K562 (cell line): ENCODE data around the gene COPRS. TPM values are rescaled to one million over a fixed set of nuclear protein-coding genes. Genes with fewer than 3 reads are reported as not detected.
"Not testable (repeated sequence)": the region's sequence is repeated elsewhere in the genome, so short reads cannot be mapped to it uniquely, and the experiment has no call there.

Source experiments
- ATAC-seq: fragments of 200-7000 bp; cut with Tn5 transposase; 3 replicates; pipeline ENCODE4 v1.9.1; 2020; ENCODE audit warnings: moderate library complexity
- BruUV-seq: library from RNA; stranded (reverse); fragments of 400-500 nt; replicated peaks from 2 replicates; lab custom pipeline; 2021; lab: Mats Ljungman, UMichigan
- CTCF ChIA-PET: fragments of 300-600 bp; formaldehyde crosslinking; extraction: SDS; loops from one replicate; lab custom pipeline; 2021; ENCODE audit warnings: low intra/inter-chr PET ratio; lab: Yijun Ruan, JAX
- POLR2A ChIA-PET: fragments of 300-600, 350-650 bp; sonication (Branson Sonifier 250); formaldehyde crosslinking; extraction: SDS; loops from one replicate; lab custom pipeline; 2021; ENCODE audit warnings: antibody characterized with exemption, inconsistent platforms; lab: Yijun Ruan, JAX
- DNase-seq, 4 experiments: peaks; one replicate each; pipeline versions ENCODE4 v3.0.0 to v3.0.0-alpha.2; 2011 to 2018; ENCODE audit warnings: low spot score in 3 of 4, mixed read lengths in 3 of 4; ENCODE audit errors: extremely low read depth in 1 of 4
- FAIRE-seq: peaks from 2 replicates; lab custom pipeline; 2011; peaks lifted over from hg19 to GRCh38; lab: Jason Lieb, UNC
- H2AFZ ChIP-seq: 2 replicates; pipeline ENCODE4 v1.6.0; 2011; ENCODE audit warnings: low read depth, low read length, control low read depth, inconsistent platforms
- H3K27ac ChIP-seq: fragments of 200-600 bp; 3 replicates; pipeline ENCODE4 v1.8.0; 2011; ENCODE audit warnings: low read depth, mild to moderate bottlenecking, control low read depth, inconsistent platforms, low read length, moderate library complexity, mixed read lengths; ENCODE audit errors: extremely low read depth
- H3K27me3 ChIP-seq, 2 experiments: fragments of 300-600 bp in 1 of 2; 2 replicates in 1 of 2; 3 replicates in 1 of 2; pipeline versions ENCODE4 v1.6.0 to v1.8.0; 2011; ENCODE audit warnings: inconsistent platforms in 2 of 2, low read length in 2 of 2, mild to moderate bottlenecking in 1 of 2, mixed read lengths in 1 of 2, moderate library complexity in 1 of 2; ENCODE audit not compliant: control insufficient read depth in 2 of 2, insufficient read depth in 2 of 2
- H3K36me3 ChIP-seq: fragments of 300-600 bp; 3 replicates; pipeline ENCODE4 v1.8.0; 2011; ENCODE audit warnings: mild to moderate bottlenecking, low read length, inconsistent platforms; ENCODE audit not compliant: control insufficient read depth, insufficient read depth
- H3K4me1 ChIP-seq, 2 experiments: fragments of 200-600 bp in 1 of 2; replicated peaks in 1 of 2; 2 replicates in 1 of 2; 3 replicates in 1 of 2; pipeline versions ENCODE4 v1.5.1 to v1.8.0; 2011; ENCODE audit warnings: inconsistent platforms in 2 of 2, low read length in 2 of 2, mild to moderate bottlenecking in 1 of 2, mixed read lengths in 1 of 2, moderate library complexity in 1 of 2; ENCODE audit not compliant: control insufficient read depth in 2 of 2, insufficient read depth in 2 of 2
- H3K4me2 ChIP-seq: 2 replicates; pipeline ENCODE4 v1.6.1; 2011; ENCODE audit warnings: low read length, control low read depth, inconsistent platforms, mixed read lengths; ENCODE audit not compliant: insufficient read depth
- H3K4me3 ChIP-seq: fragments of 200-600 bp; sonication (generic), shearing (Covaris generic); 2 replicates; pipeline ENCODE4 v1.5.1; 2016; ENCODE audit warnings: control low read depth, inconsistent platforms
- H3K79me2 ChIP-seq: fragments of 200-600 bp; 3 replicates; pipeline ENCODE4 v1.8.0; 2011; ENCODE audit warnings: low read length, inconsistent platforms; ENCODE audit not compliant: control insufficient read depth, insufficient read depth
- H3K9ac ChIP-seq, 2 experiments: 2 replicates each; pipeline versions ENCODE4 v1.6.0 to v1.6.1; 2011; ENCODE audit warnings: low read depth in 2 of 2, low read length in 2 of 2, control low read depth in 1 of 2, inconsistent platforms in 1 of 2, mild to moderate bottlenecking in 1 of 2, mixed read lengths in 1 of 2; ENCODE audit not compliant: insufficient read depth in 1 of 2
- H3K9me1 ChIP-seq: one replicate; pipeline ENCODE4 v1.6.0; 2011; ENCODE audit warnings: inconsistent platforms, mild to moderate bottlenecking, low read length, moderate library complexity; ENCODE audit not compliant: control insufficient read depth, insufficient read depth
- H3K9me3 ChIP-seq: replicated peaks from 2 replicates; pipeline ENCODE4 v1.5.1; 2011; ENCODE audit warnings: low read depth, low read length, inconsistent platforms; ENCODE audit not compliant: control insufficient read depth, insufficient read depth
- H4K20me1 ChIP-seq: replicated peaks from 2 replicates; pipeline ENCODE4 v1.6.1; 2011; ENCODE audit warnings: low read length, inconsistent platforms, mixed read lengths; ENCODE audit not compliant: control insufficient read depth, insufficient read depth
- ZFPM2 ChIP-seq: fragments of 250-450 bp; sonication (Bioruptor Pico); IDR thresholded peaks from 2 replicates; pipeline ENCODE4 v1.5.1; 2022; ENCODE audit warnings: mild to moderate bottlenecking
- WGBS: fragments of 100-300 bp; shearing (Covaris generic); methylation state at CpG from one replicate; pipeline ENCODE4 v1.1.6; 2016; ENCODE audit warnings: low coverage, mixed read lengths; ENCODE audit not compliant: insufficient coverage; ENCODE audit errors: missing lambda C conversion rate; 5-methylcytosine and 5-hydroxymethylcytosine counted together
- in situ Hi-C: fragments of 300-500 bp; cut with MboI; formaldehyde crosslinking; loops from 4 replicates; pipeline ENCODE4 v1.15.0; 2018; ENCODE audit warnings: inconsistent platforms, mixed read lengths
- intact Hi-C: fragments of 100-400 bp; cut with micrococcal nuclease; formaldehyde crosslinking; loops from 2 replicates; pipeline ENCODE4 v1.14.2; 2022
- polyA plus RNA-seq, 8 experiments: library from polyadenylated mRNA; depleted of rRNA in 4 of 8; stranded (reverse) in 5 of 8; unstranded in 3 of 8; fragments of >200 nt; fragmentation: Nextera tagmentation in 2 of 8; fragmentation: Illumina TruSeq in 1 of 8; extraction: Ambion mirVana in 2 of 8; extraction: Trizol in 1 of 8; gene quantifications; 2 replicates each; pipeline versions ENCODE4 v1.2.1 to v1.2.3, GENCODE V29; 2011 to 2014; ENCODE audit warnings: inconsistent platforms in 1 of 8, missing spikeins in 1 of 8
- total RNA-seq, 7 experiments: library from RNA; depleted of rRNA in 6 of 7; stranded (reverse); fragments of >200 nt in 6 of 7; fragmentation: Illumina TruSeq in 2 of 7; extraction: Trizol in 2 of 7; gene quantifications; 2 replicates each; pipeline versions ENCODE4 v1.2.1 to v1.2.3, GENCODE V29; 2011 to 2021; ENCODE audit warnings: low replicate concordance in 1 of 7
- TF ChIP-seq, protein P1 (sequence below): fragments of 450-650 bp; IDR thresholded peaks from 2 replicates; pipeline ENCODE4 v1.6.1; 2016; ENCODE audit warnings: mild to moderate bottlenecking, moderate library complexity

The COPRS gene
- total and polyA plus RNA-seq, 9 of the 15 experiments (the other 6 are each of a cell fraction or from before 2014, with no cell fraction given) = 11.9 to 102 (median 60.5) TPM

GRCh38 chr17:31819578-31819977, 39.5 kb downstream of the COPRS start (continued):
- TF ChIP-seq, protein P1, sequence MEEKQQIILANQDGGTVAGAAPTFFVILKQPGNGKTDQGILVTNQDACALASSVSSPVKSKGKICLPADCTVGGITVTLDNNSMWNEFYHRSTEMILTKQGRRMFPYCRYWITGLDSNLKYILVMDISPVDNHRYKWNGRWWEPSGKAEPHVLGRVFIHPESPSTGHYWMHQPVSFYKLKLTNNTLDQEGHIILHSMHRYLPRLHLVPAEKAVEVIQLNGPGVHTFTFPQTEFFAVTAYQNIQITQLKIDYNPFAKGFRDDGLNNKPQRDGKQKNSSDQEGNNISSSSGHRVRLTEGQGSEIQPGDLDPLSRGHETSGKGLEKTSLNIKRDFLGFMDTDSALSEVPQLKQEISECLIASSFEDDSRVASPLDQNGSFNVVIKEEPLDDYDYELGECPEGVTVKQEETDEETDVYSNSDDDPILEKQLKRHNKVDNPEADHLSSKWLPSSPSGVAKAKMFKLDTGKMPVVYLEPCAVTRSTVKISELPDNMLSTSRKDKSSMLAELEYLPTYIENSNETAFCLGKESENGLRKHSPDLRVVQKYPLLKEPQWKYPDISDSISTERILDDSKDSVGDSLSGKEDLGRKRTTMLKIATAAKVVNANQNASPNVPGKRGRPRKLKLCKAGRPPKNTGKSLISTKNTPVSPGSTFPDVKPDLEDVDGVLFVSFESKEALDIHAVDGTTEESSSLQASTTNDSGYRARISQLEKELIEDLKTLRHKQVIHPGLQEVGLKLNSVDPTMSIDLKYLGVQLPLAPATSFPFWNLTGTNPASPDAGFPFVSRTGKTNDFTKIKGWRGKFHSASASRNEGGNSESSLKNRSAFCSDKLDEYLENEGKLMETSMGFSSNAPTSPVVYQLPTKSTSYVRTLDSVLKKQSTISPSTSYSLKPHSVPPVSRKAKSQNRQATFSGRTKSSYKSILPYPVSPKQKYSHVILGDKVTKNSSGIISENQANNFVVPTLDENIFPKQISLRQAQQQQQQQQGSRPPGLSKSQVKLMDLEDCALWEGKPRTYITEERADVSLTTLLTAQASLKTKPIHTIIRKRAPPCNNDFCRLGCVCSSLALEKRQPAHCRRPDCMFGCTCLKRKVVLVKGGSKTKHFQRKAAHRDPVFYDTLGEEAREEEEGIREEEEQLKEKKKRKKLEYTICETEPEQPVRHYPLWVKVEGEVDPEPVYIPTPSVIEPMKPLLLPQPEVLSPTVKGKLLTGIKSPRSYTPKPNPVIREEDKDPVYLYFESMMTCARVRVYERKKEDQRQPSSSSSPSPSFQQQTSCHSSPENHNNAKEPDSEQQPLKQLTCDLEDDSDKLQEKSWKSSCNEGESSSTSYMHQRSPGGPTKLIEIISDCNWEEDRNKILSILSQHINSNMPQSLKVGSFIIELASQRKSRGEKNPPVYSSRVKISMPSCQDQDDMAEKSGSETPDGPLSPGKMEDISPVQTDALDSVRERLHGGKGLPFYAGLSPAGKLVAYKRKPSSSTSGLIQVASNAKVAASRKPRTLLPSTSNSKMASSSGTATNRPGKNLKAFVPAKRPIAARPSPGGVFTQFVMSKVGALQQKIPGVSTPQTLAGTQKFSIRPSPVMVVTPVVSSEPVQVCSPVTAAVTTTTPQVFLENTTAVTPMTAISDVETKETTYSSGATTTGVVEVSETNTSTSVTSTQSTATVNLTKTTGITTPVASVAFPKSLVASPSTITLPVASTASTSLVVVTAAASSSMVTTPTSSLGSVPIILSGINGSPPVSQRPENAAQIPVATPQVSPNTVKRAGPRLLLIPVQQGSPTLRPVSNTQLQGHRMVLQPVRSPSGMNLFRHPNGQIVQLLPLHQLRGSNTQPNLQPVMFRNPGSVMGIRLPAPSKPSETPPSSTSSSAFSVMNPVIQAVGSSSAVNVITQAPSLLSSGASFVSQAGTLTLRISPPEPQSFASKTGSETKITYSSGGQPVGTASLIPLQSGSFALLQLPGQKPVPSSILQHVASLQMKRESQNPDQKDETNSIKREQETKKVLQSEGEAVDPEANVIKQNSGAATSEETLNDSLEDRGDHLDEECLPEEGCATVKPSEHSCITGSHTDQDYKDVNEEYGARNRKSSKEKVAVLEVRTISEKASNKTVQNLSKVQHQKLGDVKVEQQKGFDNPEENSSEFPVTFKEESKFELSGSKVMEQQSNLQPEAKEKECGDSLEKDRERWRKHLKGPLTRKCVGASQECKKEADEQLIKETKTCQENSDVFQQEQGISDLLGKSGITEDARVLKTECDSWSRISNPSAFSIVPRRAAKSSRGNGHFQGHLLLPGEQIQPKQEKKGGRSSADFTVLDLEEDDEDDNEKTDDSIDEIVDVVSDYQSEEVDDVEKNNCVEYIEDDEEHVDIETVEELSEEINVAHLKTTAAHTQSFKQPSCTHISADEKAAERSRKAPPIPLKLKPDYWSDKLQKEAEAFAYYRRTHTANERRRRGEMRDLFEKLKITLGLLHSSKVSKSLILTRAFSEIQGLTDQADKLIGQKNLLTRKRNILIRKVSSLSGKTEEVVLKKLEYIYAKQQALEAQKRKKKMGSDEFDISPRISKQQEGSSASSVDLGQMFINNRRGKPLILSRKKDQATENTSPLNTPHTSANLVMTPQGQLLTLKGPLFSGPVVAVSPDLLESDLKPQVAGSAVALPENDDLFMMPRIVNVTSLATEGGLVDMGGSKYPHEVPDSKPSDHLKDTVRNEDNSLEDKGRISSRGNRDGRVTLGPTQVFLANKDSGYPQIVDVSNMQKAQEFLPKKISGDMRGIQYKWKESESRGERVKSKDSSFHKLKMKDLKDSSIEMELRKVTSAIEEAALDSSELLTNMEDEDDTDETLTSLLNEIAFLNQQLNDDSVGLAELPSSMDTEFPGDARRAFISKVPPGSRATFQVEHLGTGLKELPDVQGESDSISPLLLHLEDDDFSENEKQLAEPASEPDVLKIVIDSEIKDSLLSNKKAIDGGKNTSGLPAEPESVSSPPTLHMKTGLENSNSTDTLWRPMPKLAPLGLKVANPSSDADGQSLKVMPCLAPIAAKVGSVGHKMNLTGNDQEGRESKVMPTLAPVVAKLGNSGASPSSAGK = peak; percentile 59
- no peak for TF ChIP-seq ZFPM2 (CRISPR knock-in tag)

DNA sequence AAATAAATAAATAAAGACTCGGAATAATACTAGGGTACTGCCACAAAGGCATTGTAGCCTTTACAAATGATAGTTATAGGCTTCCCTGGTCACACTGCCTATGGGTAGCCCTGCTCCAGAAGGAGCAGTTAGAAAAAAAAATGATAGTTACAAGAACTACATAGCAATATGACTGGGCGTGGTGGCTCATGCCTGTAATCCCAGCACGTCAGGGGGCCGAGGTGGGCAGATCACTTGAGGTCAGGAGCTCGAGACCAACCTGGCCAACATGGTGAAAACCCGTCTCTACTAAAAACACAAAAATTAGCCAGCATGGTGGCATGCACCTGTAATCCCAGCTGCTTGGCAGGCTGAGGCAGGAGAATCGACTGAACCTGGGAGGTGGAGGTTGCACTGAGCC, 40.2 kb downstream of the COPRS start:
- H3K9me3 ChIP-seq, H3K4me1 ChIP-seq, BruUV-seq, H3K4me2 ChIP-seq, FAIRE-seq, H3K79me2 ChIP-seq, H4K20me1 ChIP-seq, in situ Hi-C loops, H3K27ac ChIP-seq, intact Hi-C loops, H3K9ac ChIP-seq, H3K9me1 ChIP-seq, ATAC-seq, DNase-seq, H3K27me3 ChIP-seq, H3K36me3 ChIP-seq, H2AFZ ChIP-seq, H3K4me3 ChIP-seq, POLR2A ChIA-PET, CTCF ChIA-PET: not testable (repeated sequence)
- 1% methylated on average over 7 of the region's 7 CpGs for WGBS
